Suprapubic skin (tissue), 4 donors: Measurements from ENCODE around the gene GREM1. TPM values are rescaled to one million over a fixed set of nuclear protein-coding genes. Genes with fewer than 3 reads are reported as not detected.

ENCODE experiments used
- DNase-seq, 2 donors: peaks; one replicate each; pipeline ENCODE4 v3.0.0-alpha.2; 2019; ENCODE audit warnings: low spot score in 2 of 2
- H3K27ac ChIP-seq: fragments of 200-600 bp; sonication (generic); one replicate; pipeline ENCODE4 v1.5.1; 2019
- H3K27me3 ChIP-seq: fragments of 200-600 bp; sonication (generic); one replicate; pipeline ENCODE4 v1.5.1; 2019
- H3K36me3 ChIP-seq: fragments of 200-600 bp; sonication (generic); one replicate; pipeline ENCODE4 v1.5.1; 2019
- H3K4me1 ChIP-seq: fragments of 200-600 bp; sonication (generic); one replicate; pipeline ENCODE4 v1.5.1; 2019
- H3K4me3 ChIP-seq: fragments of 200-600 bp; sonication (generic); one replicate; pipeline ENCODE4 v1.5.1; 2019; ENCODE audit warnings: mild to moderate bottlenecking
- H3K9me3 ChIP-seq: fragments of 200-600 bp; sonication (generic); one replicate; pipeline ENCODE4 v1.5.1; 2019
- CTCF ChIP-seq, 2 donors: fragments of 200-600 bp in 1 of 2; fragments of 450-650 bp in 1 of 2; sonication (generic) in 1 of 2; IDR thresholded peaks; one replicate each; pipeline ENCODE4 v1.5.1; 2016 to 2019; ENCODE audit warnings: antibody characterized with exemption in 2 of 2, mild to moderate bottlenecking in 1 of 2, moderate library complexity in 1 of 2
- EP300 ChIP-seq: sonication (generic); formaldehyde crosslinking; IDR thresholded peaks from one replicate; pipeline ENCODE4 v1.6.1; 2017; ENCODE audit warnings: antibody characterized with exemption
- POLR2A ChIP-seq, 2 donors: fragments of 450-650 bp; IDR thresholded peaks; one replicate each; pipeline ENCODE4 v1.6.1; 2017; ENCODE audit warnings: antibody characterized with exemption in 2 of 2, mild to moderate bottlenecking in 2 of 2, moderate library complexity in 2 of 2
- POLR2AphosphoS5 ChIP-seq, 3 donors: sonication (generic); formaldehyde crosslinking; IDR thresholded peaks; one replicate each; pipeline ENCODE4 v1.6.1; 2017; ENCODE audit warnings: antibody characterized with exemption in 3 of 3
- WGBS: methylation state at CpG from one replicate; pipeline ENCODE4 v1.1.5; 2018; 5-methylcytosine and 5-hydroxymethylcytosine counted together
- total RNA-seq, 4 donors: library from RNA; depleted of rRNA; stranded (reverse); fragments of >200 nt; gene quantifications; one replicate each; pipeline ENCODE4 v1.1.0, GENCODE V29; 2016

Gene GREM1
- total RNA-seq, 4 donors from 2014 or later: 0.85 to 3.6 (median 1.6) TPM

- no peaks in the 10 kb centered on the region for H3K9me3 ChIP-seq
- peaks cover 4% of the 10 kb centered on the region for H3K27me3 ChIP-seq
- H3K27ac ChIP-seq: no peak overlapping the region
- no peak overlapping the region for H3K4me3 ChIP-seq
- no peaks in the 10 kb centered on the region for H3K36me3 ChIP-seq
- TF ChIP-seq POLR2A (IDR thresholded peaks at IDR 0.05) (no peak), EP300 (no peak), POLR2AphosphoS5 (IDR thresholded peaks at IDR 0.05) (no peak), CTCF (IDR thresholded peaks at IDR 0.05) (no peak)
- DNase-seq: no peak
- H3K4me1 ChIP-seq: no peaks in the 10 kb centered on the region
- WGBS: 98% methylated on average over 3 of the region's 3 CpGs
These were observed 23.4 kb upstream of the GREM1 start for GRCh38 chr15:32694222-32694983.

GRCh38 chr15:32698773-32699390, 18.9 kb upstream of the GREM1 start:
- 81% methylated on average over 5 of the region's 5 CpGs for WGBS
- Histone ChIP-seq H3K9me3 (no peaks in the 10 kb centered on the region), H3K4me1 (no peaks in the 10 kb centered on the region), H3K36me3 (no peaks in the 10 kb centered on the region), H3K27me3 (peaks cover 4% of the 10 kb centered on the region), H3K27ac (no peak overlapping the region), H3K4me3 (no peak overlapping the region)
- DNase-seq: no peak
- TF ChIP-seq EP300: no peak
- no peak for TF ChIP-seq CTCF (IDR thresholded peaks at IDR 0.05)
- TF ChIP-seq POLR2AphosphoS5 (IDR thresholded peaks at IDR 0.05): no peak
- no peak for TF ChIP-seq POLR2A (IDR thresholded peaks at IDR 0.05)

- DNase-seq: no peak
- no peaks in the 10 kb centered on the region for H3K4me1 ChIP-seq
- no peaks in the 10 kb centered on the region for H3K9me3 ChIP-seq
- no peak overlapping the region for H3K4me3 ChIP-seq
- H3K36me3 ChIP-seq: no peaks in the 10 kb centered on the region
- H3K27ac ChIP-seq: no peak overlapping the region
- peaks cover 4% of the 10 kb centered on the region for H3K27me3 ChIP-seq
- 88% methylated on average over 14 of the region's 14 CpGs for WGBS
- TF ChIP-seq CTCF (IDR thresholded peaks at IDR 0.05) (no peak), EP300 (no peak), POLR2AphosphoS5 (IDR thresholded peaks at IDR 0.05) (no peak), POLR2A (IDR thresholded peaks at IDR 0.05) (no peak)
These were observed 17.2 kb upstream of the GREM1 start for GRCh38 chr15:32700501-32701150.

- no peak for TF ChIP-seq CTCF (IDR thresholded peaks at IDR 0.05)
- TF ChIP-seq POLR2AphosphoS5 (IDR thresholded peaks at IDR 0.05): no peak
- TF ChIP-seq EP300: no peak
- no peak for TF ChIP-seq POLR2A (IDR thresholded peaks at IDR 0.05)
- WGBS: 61% methylated on average over 3 of the region's 3 CpGs
- Histone ChIP-seq H3K4me1 (no peaks in the 10 kb centered on the region), H3K4me3 (no peak overlapping the region), H3K27me3 (peaks cover 7% of the 10 kb centered on the region), H3K36me3 (no peaks in the 10 kb centered on the region), H3K27ac (no peak overlapping the region), H3K9me3 (no peaks in the 10 kb centered on the region)
- no peak for DNase-seq
These were observed 15.9 kb upstream of the GREM1 start for GRCh38 chr15:32701863-32702262.

GRCh38 chr15:32704395-32704981, 13.3 kb upstream of the GREM1 start:
- Histone ChIP-seq H3K4me3 (no peak overlapping the region), H3K27ac (no peak overlapping the region), H3K27me3 (peaks cover 9% of the 10 kb centered on the region), H3K9me3 (no peaks in the 10 kb centered on the region), H3K4me1 (no peaks in the 10 kb centered on the region), H3K36me3 (no peaks in the 10 kb centered on the region)
- 54% methylated on average over 8 of the region's 8 CpGs for WGBS
- no peak for TF ChIP-seq POLR2A (IDR thresholded peaks at IDR 0.05)
- TF ChIP-seq POLR2AphosphoS5 (IDR thresholded peaks at IDR 0.05): no peak
- TF ChIP-seq EP300: no peak
- no peak for TF ChIP-seq CTCF (IDR thresholded peaks at IDR 0.05)
- no peak for DNase-seq
